Measurements from ENCODE around the gene OSBP2.

GRCh38 chr22:30694640-30695350 lies at the start of gene OSBP2:
- TF ChIP-seq POLR2A (IDR thresholded peaks at IDR 0.05) (no peak), CTCF (IDR thresholded peaks at IDR 0.05) (no peak)

Measured in tibial nerve (tissue), 3 donors.